A673 (cell line): ENCODE results near the gene DOK4.

Experiments
- CTCF ChIP-seq: fragments of 300-800, 200-600 bp; sonication (generic); conservative IDR thresholded peaks from 2 replicates; pipeline ENCODE4 v1.5.1; 2017; ENCODE audit warnings: low read depth, mild to moderate bottlenecking, antibody characterized with exemption, low read length, moderate library complexity, mixed read lengths
- EZH2 ChIP-seq: fragments of 200-600 bp; sonication (generic); IDR thresholded peaks from 2 replicates; pipeline ENCODE4 v1.6.1; 2017; ENCODE audit warnings: borderline replicate concordance, low read depth, mild to moderate bottlenecking, mixed read lengths, antibody characterized with exemption, low read length; ENCODE audit not compliant: poor library complexity, severe bottlenecking

GRCh38 chr16:57531635-57532265, 45.5 kb upstream of the DOK4 start:
- TF ChIP-seq CTCF (no peak), EZH2 (no peak)
